T-helper 1 cell (primary cell): Measurements from ENCODE around the gene PCDH9.

Experiments
- DNase-seq, 5 donors: peaks; one replicate each; pipeline ENCODE4 v3.0.0-alpha.2; 2012 to 2020

The PCDH9 gene

GRCh38 chr13:66958611-66959010 lies 271.5 kb downstream of the PCDH9 start:
- DNase-seq: no peak

DNA sequence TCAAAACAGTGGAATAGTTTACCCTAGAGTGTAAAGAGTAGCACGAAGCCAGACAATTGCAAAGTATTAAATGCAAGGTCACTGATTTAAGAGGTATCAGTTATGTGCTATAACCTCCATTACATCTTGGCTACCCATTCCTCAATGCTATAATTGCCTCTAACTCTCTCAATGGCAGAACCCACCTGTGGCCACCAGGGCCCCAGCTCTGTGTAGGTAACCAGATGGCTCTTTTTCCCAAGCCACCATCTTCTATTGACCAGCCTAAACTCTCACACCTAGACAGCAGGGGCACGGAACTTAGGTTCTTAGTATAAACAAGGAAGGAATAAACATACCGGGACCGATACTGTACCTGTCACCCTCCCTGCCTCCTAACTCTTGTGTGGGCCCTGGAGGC lies 277.6 kb downstream of the PCDH9 start:
- DNase-seq: no peak

DNA sequence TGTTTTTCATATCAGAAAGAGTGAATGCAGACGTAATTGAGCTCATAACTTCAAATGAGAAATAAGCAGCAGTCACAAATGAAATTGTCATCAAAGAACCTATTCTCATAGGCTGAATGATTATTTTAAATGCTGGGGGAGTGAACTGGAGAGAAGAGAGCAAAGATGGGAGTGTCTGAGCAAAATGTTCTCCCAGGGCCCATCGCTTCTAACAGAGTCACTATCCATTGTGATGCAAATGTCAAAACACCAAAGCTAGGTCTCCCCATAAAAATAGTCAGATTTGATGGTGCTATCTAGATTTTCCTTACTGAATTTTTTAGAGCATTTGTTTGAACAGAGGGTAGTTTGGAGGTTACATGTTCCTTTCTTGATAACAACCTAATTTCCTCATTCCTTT lies 278.7 kb downstream of the PCDH9 start:
- no peak for DNase-seq

- no peak for DNase-seq
Measured at GRCh38 chr13:66950666-66951065, 279.5 kb downstream of the PCDH9 start.

- no peak for DNase-seq
Measured at GRCh38 chr13:66948910-66949309, 281.2 kb downstream of the PCDH9 start.

DNA sequence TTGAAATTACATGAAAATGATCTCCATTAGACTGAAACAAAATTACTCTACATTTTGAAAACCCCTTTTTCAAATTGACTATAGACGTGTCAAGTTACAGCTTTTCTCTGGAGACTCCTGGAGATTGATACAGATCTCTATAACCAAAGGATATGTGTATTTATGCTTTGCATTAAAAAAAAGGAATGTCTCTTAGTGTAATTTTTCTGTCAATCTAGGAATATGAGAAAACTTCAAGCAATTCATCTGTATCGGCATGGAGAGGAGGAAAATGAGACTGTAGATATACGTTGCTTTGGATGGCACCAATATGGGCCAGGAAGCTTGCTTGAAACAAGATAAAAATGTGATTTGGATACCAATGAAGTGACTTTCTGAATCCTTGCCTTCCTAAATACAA lies 286.6 kb downstream of the PCDH9 start:
- DNase-seq: no peak

GRCh38 chr13:66940113-66940512 lies 290.0 kb downstream of the PCDH9 start:
- no peak for DNase-seq

GRCh38 chr13:66937423-66937822 lies 292.7 kb downstream of the PCDH9 start:
- DNase-seq: no peak

DNA sequence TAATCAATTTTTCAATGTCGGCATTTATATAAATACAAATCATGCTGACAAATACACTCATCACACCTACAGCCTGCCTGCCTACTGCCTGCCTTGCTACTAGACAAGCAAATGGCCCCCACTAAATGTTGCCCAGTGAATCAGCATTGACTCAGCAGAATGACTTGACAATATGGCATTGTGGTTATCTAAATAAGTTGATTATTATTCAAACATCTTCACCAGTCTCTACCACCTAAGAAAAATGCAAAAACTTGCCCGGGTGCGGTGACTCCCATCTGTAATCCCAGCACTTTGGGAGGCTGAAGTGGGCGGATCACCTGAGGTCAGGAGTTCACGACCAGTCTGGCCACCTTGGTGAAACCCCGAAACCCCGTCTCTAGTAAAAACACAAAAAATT lies 296.1 kb downstream of the PCDH9 start:
- DNase-seq: no peak

GRCh38 chr13:66933527-66933926 lies 296.6 kb downstream of the PCDH9 start:
- DNase-seq: no peak

GRCh38 chr13:66927562-66927961 lies 302.6 kb downstream of the PCDH9 start:
- no peak for DNase-seq

GRCh38 chr13:66926851-66927524 lies 303.1 kb downstream of the PCDH9 start:
- DNase-seq: no peak

DNA sequence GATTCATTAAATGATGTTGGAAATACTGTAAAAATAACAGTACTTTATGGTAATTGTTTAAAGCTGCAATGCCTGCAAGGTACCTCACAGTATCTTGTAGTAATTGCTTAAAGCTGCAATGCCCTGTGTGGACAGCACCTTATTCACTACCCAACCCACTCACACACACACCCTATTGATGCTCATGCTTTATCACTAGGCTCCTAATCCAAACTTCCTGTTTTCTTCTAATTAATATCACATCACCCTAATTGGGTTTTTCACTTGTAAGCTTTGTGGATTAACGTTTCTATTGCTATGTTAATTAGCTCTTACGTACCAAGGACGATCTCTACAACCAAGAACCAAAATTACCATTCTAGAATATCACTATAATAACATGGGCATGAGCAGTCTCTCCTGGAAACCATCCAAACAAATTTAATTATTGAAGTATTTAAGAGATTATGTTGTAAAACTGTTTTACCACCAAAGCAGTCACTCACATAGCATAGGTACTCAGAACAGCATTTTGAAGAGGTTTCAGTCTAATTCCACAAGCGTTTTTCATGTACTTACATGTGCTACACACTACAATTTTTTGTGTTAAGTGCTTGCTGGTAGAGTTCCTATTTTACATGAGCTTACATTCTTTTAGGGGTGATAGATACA lies 303.8 kb downstream of the PCDH9 start:
- DNase-seq: no peak

DNA sequence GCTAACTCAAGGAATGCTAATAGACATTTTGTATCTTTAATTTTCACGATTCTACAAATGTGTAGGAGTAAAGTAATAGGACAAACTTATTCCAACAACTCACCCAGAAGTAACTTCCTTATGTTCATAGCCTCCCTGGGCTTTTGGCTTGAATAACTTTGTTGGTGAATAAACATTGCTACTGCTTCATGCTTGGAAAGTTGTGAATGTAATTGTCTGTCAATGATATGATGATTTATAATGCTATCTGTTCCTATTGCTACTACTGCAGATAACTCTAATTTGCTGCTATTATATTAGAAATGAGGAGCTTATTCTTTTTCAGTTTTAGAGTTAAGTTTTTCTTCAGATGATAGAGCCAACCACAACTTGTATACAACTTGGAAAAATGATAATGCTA lies 307.7 kb downstream of the PCDH9 start:
- no peak for DNase-seq

- DNase-seq: no peak
Measured at GRCh38 chr13:66921437-66921836, 308.7 kb downstream of the PCDH9 start.

GRCh38 chr13:66915596-66916185 lies 314.4 kb downstream of the PCDH9 start:
- DNase-seq: no peak

GRCh38 chr13:66914155-66914554 lies 316.0 kb downstream of the PCDH9 start:
- DNase-seq: no peak

DNA sequence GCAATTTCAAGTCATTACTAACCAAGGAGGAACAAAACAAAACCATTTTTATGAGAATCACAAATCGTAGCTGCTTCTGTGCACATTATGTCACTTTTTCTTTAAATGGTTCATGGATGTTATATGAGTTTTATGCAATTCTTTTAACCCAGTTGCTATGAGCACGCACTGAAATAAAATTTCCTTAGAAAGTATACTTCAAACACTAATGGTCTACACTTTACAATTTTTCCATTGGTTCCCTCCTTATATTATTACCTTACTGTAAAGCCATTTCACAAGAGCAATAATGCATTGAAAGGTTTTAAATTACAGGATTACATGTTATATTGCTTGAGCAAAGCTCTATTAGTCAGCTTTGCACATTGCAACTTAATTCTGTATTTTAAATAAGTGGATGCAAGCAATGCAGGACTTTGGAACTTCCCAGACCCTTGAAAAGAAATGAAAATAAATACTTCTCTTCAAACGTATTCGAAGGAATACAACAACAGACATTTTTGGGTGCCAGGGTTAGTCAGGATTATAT lies 318.7 kb downstream of the PCDH9 start:
- DNase-seq: no peak

DNA sequence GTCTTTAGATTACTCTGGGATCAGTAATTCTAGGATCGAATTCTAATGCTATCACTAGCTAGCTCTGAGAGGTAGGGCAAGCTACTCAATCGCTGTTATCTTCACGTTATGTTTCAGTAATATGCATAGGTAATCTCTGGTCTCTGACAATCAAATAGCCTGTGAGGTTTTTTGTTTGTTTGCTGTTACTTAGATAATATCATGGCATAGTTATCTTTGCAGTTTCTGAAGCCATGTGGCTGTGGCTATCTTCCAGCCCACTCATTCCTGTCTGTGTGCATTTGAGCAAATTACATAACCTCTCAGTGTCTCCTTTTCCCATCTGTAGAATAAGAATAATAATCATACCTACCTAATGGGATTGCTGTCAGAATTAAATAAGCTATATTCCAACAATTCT lies 330.2 kb downstream of the PCDH9 start:
- DNase-seq: no peak

DNA sequence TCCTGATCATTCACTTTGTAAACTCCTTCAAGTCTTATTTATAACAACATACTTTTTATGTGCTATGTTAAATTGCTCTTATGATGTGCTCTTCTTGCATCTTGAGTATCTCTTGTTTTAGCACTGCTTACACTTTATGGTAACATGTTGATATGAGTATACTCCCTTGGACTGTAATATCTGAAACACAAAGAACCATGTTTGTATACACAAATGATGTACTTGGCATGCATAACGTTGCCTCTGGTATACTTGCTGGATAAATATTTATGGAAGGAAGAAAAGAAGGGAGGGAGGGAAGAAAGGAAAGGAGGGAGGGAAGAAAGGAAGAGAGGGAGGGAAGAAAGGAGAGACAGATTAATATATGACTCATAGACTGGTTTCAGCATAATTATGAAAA lies 333.2 kb downstream of the PCDH9 start:
- DNase-seq: no peak

GRCh38 chr13:66895780-66896179 lies 334.4 kb downstream of the PCDH9 start:
- no peak for DNase-seq

GRCh38 chr13:66895320-66895719 lies 334.8 kb downstream of the PCDH9 start:
- no peak for DNase-seq

GRCh38 chr13:66888698-66889097 lies 341.4 kb downstream of the PCDH9 start:
- DNase-seq: no peak

DNA sequence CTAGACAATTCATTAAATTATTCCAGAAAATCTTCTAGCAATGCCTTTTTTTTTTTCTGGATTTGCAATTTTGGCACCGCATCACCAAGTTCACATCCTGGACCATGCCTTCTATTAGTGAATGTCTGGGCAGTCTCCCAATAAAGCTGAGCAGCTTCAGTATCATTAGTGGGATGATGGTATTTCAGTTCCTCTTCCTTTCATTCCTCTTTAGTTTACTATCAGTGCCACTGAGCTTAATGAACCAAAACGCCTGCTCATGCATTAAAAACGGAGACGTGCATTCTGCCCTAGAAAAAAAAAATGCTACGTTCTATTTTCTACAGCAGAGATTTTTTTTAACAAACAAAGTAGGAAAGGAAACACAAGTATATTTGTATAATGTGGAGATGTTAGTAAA lies 343.0 kb downstream of the PCDH9 start:
- DNase-seq: no peak
